ENCODE data around the gene SLC4A5. TPM values are rescaled to one million over a fixed set of nuclear protein-coding genes. Genes with fewer than 3 reads are reported as not detected.

The SLC4A5 gene
- total RNA-seq, 1 donor: under 0.01 TPM

DNA sequence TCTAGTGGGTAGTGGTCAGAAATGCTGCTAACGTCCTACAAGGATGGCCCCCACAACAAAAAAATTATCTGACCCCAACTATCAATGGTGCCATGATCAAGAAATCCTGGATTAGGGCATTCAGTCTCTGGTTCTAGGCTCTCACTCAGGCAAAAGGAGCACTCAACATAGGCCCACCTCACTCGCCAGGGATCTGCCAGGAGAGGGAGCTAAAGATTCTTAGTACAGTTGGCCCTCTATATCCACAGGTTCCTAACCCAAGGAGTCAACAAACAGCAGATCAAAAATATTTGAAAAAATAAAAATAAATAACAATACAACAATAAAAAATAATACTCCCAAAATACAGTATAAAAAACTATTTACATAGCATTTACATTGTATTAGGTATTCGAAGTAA is 10.0 kb downstream of the SLC4A5 start:
- TF ChIP-seq, protein P1, sequence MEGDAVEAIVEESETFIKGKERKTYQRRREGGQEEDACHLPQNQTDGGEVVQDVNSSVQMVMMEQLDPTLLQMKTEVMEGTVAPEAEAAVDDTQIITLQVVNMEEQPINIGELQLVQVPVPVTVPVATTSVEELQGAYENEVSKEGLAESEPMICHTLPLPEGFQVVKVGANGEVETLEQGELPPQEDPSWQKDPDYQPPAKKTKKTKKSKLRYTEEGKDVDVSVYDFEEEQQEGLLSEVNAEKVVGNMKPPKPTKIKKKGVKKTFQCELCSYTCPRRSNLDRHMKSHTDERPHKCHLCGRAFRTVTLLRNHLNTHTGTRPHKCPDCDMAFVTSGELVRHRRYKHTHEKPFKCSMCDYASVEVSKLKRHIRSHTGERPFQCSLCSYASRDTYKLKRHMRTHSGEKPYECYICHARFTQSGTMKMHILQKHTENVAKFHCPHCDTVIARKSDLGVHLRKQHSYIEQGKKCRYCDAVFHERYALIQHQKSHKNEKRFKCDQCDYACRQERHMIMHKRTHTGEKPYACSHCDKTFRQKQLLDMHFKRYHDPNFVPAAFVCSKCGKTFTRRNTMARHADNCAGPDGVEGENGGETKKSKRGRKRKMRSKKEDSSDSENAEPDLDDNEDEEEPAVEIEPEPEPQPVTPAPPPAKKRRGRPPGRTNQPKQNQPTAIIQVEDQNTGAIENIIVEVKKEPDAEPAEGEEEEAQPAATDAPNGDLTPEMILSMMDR (IDR thresholded peaks at IDR 0.05; ENCODE audit: insufficient read depth, low read depth, low read length): peak; percentile 72
- H3K4me3 ChIP-seq (ENCODE audit: low read depth, low read length): no peak overlapping the region
- DNase-seq (ENCODE audit: low read depth): peak; percentile 52

DNA sequence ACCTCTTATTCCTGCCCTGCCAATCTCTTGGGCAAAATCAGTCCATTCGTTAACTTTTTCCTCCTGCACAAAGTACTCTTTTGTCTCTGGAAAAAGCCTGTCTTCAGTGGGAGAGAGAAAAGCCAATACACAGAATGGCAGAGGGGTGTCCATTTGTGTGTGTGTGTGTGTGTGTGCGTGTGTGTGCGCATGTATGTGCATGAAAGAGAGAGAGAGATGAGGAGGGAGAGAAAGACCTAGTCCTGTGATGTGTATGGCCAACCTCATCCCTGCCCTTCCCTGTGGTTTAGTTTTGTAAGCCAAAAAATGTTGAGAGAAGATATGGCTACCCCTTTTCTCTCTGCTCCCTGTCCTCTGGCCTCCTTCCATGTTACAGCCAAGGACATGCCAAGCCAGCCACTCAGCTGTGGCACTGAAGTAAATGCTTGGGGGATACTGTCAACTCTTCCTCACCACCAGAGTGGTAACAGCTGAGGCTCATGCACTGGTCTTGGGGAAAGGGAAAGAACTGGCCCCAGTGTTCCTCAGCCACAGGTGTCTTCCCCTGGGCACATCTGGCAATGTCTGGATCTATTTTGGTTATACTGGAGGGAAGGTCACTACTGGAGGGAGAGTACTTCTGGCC is 10.6 kb downstream of the SLC4A5 start:
- TF ChIP-seq, protein P1 (IDR thresholded peaks at IDR 0.05; ENCODE audit: insufficient read depth, low read depth, low read length): no peak
- DNase-seq (ENCODE audit: low read depth): no peak
- no peak overlapping the region for H3K4me3 ChIP-seq (ENCODE audit: low read depth, low read length)

GRCh38 chr2:74328573-74328972 is 14.6 kb downstream of the SLC4A5 start:
- no peak for DNase-seq (ENCODE audit: low read depth)
- H3K4me3 ChIP-seq (ENCODE audit: low read depth, low read length): no peak overlapping the region
- TF ChIP-seq, protein P1 (IDR thresholded peaks at IDR 0.05; ENCODE audit: insufficient read depth, low read depth, low read length): no peak

- TF ChIP-seq, protein P1 (IDR thresholded peaks at IDR 0.05; ENCODE audit: insufficient read depth, low read depth, low read length): no peak
- no peak for DNase-seq (ENCODE audit: low read depth)
- no peak overlapping the region for H3K4me3 ChIP-seq (ENCODE audit: low read depth, low read length)
These were observed 15.1 kb downstream of the SLC4A5 start for GRCh38 chr2:74328074-74328473.

- TF ChIP-seq, protein P1 (IDR thresholded peaks at IDR 0.05; ENCODE audit: insufficient read depth, low read depth, low read length): no peak
- no peak for DNase-seq (ENCODE audit: low read depth)
- no peak overlapping the region for H3K4me3 ChIP-seq (ENCODE audit: low read depth, low read length)
These were observed 15.6 kb downstream of the SLC4A5 start for GRCh38 chr2:74327627-74328026.

DNA sequence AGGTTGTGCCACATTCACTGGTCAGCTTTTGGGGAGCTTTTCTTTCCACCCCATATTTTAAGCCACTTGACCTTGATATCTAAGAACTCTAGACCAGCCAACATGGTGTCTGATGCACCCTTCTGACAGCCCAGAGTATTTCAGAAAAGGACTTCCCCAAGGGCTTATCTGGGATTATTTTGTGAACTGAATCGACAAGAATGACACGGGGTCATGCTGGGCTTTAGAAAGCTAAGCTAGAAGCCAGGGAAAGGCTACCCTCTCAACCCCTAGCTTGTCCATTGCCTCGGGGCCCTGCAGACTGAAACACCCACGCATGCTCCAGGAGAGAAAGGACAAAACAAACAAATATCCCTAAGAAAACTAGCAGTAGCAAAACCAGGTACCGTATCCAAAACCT is 16.0 kb downstream of the SLC4A5 start:
- DNase-seq (ENCODE audit: low read depth): no peak
- no peak overlapping the region for H3K4me3 ChIP-seq (ENCODE audit: low read depth, low read length)
- TF ChIP-seq, protein P1 (IDR thresholded peaks at IDR 0.05; ENCODE audit: insufficient read depth, low read depth, low read length): no peak

DNA sequence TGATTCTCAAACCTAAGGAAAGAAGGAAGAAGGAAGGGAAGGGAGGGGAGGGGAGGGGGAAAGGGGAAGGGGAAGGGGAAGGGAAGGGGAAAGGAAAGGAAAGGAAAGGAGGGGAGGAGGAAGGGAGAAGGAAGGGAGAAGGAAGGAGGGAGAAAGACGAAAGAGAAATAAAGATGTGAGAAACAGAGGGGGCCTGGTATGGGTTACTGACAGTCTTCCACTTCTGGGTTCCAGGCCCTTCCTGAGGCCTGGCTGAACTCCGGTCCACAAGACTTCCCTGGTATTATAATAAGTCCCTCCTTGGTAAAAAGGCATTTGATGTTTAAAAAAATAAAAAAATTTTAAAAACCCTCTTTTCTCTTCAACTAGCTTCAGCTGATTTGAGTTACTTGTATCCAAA is 17.4 kb downstream of the SLC4A5 start:
- no peak for DNase-seq (ENCODE audit: low read depth)
- no peak overlapping the region for H3K4me3 ChIP-seq (ENCODE audit: low read depth, low read length)
- TF ChIP-seq, protein P1 (IDR thresholded peaks at IDR 0.05; ENCODE audit: insufficient read depth, low read depth, low read length): no peak
